NCI-H345 (cell line): ENCODE data around the gene AGO1.

Experiments used
- DNase-seq: peaks from one replicate; lab custom pipeline; 2025; lab: John Stamatoyannopoulos, UW

Gene AGO1

GRCh38 chr1:35882945-35883634, at the start of gene AGO1:
TSS of gene AGO1 (plus strand) at chr1:35883209. CDS start at chr1:35883422, 213 bp downstream.
- peak; percentile 92 for DNase-seq

GRCh38 chr1:35833395-35833794, 49.6 kb upstream of the AGO1 start:
- no peak for DNase-seq

- DNase-seq: no peak
These were observed 48.8 kb upstream of the AGO1 start for GRCh38 chr1:35834218-35834617.

- DNase-seq: peak; percentile 73
These were observed 47.6 kb upstream of the AGO1 start for GRCh38 chr1:35835398-35835797.

GRCh38 chr1:35836734-35837133, 46.3 kb upstream of the AGO1 start:
- no peak for DNase-seq

- no peak for DNase-seq
These were observed 44.2 kb upstream of the AGO1 start for GRCh38 chr1:35838693-35839245.

GRCh38 chr1:35844826-35845225, 38.2 kb upstream of the AGO1 start:
- no peak for DNase-seq

GRCh38 chr1:35845766-35846165, 37.2 kb upstream of the AGO1 start:
- DNase-seq: no peak

GRCh38 chr1:35847935-35848565, 35.0 kb upstream of the AGO1 start:
- no peak for DNase-seq

GRCh38 chr1:35850051-35850450, 33.0 kb upstream of the AGO1 start:
- DNase-seq: no peak

GRCh38 chr1:35850716-35851115, 32.3 kb upstream of the AGO1 start:
- DNase-seq: no peak

- DNase-seq: no peak
These were observed 31.7 kb upstream of the AGO1 start for GRCh38 chr1:35851132-35851869.

GRCh38 chr1:35852241-35852640, 30.8 kb upstream of the AGO1 start:
- no peak for DNase-seq

GRCh38 chr1:35854989-35855700, 27.9 kb upstream of the AGO1 start:
- DNase-seq: no peak

- DNase-seq: no peak
These were observed 26.0 kb upstream of the AGO1 start for GRCh38 chr1:35856964-35857363.

- no peak for DNase-seq
These were observed 25.2 kb upstream of the AGO1 start for GRCh38 chr1:35857830-35858229.

GRCh38 chr1:35860696-35861095, 22.3 kb upstream of the AGO1 start:
- DNase-seq: no peak

GRCh38 chr1:35863136-35863535, 19.9 kb upstream of the AGO1 start:
- DNase-seq: no peak

GRCh38 chr1:35863881-35864625, 19.0 kb upstream of the AGO1 start:
- DNase-seq: no peak

GRCh38 chr1:35864813-35865212, 18.2 kb upstream of the AGO1 start:
- no peak for DNase-seq

GRCh38 chr1:35866991-35867390, 16.0 kb upstream of the AGO1 start:
- DNase-seq: no peak
